IMR-90 (cell line): ENCODE results near the gene KAZN.

ENCODE experiments used
- CTCF ChIP-seq: conservative IDR thresholded peaks from 2 replicates; pipeline ENCODE4 v1.5.1; 2012; ENCODE audit warnings: mild to moderate bottlenecking, low read depth, low read length, improper control_type of control experiment
- ELK1 ChIP-seq: fragments of 150-350 bp; IDR thresholded peaks from 2 replicates; pipeline ENCODE4 v1.6.1; 2016; ENCODE audit warnings: low read depth, mild to moderate bottlenecking, low read length, moderate library complexity, borderline replicate concordance
- MAFK ChIP-seq: IDR thresholded peaks from 2 replicates; pipeline ENCODE4 v1.6.1; 2012; ENCODE audit warnings: low read depth, low read length, improper control_type of control experiment
- NFE2L2 ChIP-seq: fragments of 150-350 bp; IDR thresholded peaks from 2 replicates; pipeline ENCODE4 v1.6.1; 2016; ENCODE audit warnings: low read depth, mild to moderate bottlenecking, low read length
- POLR2A ChIP-seq: IDR thresholded peaks from 2 replicates; pipeline ENCODE4 v1.6.1; 2012; ENCODE audit warnings: mild to moderate bottlenecking, low read depth, low read length
- RCOR1 ChIP-seq: IDR thresholded peaks from 2 replicates; pipeline ENCODE4 v1.6.1; 2012; ENCODE audit warnings: mild to moderate bottlenecking, low read length, improper control_type of control experiment; ENCODE audit not compliant: insufficient replicate concordance
- RFX5 ChIP-seq: IDR thresholded peaks from 2 replicates; pipeline ENCODE4 v1.8.0; 2012; ENCODE audit warnings: low read depth, mild to moderate bottlenecking, low read length, moderate library complexity
- USF2 ChIP-seq: fragments of 150-350 bp; IDR thresholded peaks from 2 replicates; pipeline ENCODE4 v1.6.1; 2017; ENCODE audit warnings: mild to moderate bottlenecking, antibody characterized with exemption, low read length, low read depth

GRCh38 chr1:14658642-14659041 is 60.2 kb downstream of the KAZN start:
- TF ChIP-seq CTCF (no peak), RCOR1 (no peak), POLR2A (no peak), RFX5 (no peak), MAFK (no peak), ELK1 (no peak), USF2 (no peak), NFE2L2 (no peak)
